ENCODE data around the gene MTHFD2L.
A peak's percentile ranks its signal among the peaks of the same experiment; 100 is the strongest.
"Not testable (repeated sequence)": the region's sequence is repeated elsewhere in the genome, so short reads cannot be mapped to it uniquely, and the experiment has no call there.

The MTHFD2L gene

DNA sequence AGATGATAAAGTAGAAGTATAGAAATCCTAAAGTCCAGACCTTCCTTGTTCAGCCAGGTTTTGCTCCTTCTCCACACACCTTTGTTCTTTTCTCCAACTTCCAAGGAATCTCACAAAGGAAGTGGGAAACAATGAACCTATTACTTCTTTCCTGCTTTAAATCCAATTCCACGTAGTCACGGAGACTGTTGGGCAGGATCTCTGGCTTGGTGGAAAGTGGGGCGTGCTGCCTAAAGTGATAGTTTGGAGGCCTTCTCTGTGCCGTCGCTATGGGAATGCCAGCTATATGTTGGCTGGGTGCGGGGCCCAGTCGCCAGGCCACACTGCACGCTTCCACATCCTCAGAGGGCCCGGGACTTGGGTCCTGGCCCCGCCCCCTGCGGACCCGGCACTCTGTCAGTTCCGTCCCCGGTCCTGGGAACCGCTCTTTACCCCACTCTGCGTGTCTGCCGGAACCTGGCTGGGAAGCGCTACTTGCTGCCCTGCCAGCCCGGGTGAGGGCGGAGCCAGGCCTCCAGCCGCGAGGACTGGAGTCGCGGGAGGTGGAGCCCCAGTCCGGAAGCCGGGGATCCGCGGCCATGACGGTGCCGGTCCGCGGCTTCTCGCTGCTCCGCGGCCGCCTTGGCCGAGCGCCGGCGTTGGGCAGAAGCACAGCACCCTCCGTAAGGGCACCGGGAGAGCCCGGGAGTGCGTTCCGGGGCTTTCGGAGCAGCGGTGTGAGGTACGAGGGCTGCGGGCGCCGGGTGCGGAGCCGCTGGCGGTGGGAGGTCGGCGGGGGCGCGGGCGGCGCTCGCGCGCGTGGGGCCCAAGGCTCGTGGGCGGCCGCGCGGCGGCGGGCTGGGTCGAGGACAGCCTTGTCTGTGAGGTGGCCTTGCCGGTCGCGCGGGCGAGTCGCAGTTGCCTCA, at the start of gene MTHFD2L:
MTHFD2L (plus strand) TSS at position 558 of the 905 bp plus-strand sequence; CDS start at position 579, 21 bp downstream.
- DNase-seq (ENCODE audit: low read depth in 2 of 2, low spot score in 1 of 2), result peak; percentile 57 to 58

- DNase-seq (ENCODE audit: low read depth in 2 of 2, low spot score in 1 of 2), result no peak
These were observed 49.3 kb upstream of the MTHFD2L start for GRCh38 chr4:74108457-74109115.

DNA sequence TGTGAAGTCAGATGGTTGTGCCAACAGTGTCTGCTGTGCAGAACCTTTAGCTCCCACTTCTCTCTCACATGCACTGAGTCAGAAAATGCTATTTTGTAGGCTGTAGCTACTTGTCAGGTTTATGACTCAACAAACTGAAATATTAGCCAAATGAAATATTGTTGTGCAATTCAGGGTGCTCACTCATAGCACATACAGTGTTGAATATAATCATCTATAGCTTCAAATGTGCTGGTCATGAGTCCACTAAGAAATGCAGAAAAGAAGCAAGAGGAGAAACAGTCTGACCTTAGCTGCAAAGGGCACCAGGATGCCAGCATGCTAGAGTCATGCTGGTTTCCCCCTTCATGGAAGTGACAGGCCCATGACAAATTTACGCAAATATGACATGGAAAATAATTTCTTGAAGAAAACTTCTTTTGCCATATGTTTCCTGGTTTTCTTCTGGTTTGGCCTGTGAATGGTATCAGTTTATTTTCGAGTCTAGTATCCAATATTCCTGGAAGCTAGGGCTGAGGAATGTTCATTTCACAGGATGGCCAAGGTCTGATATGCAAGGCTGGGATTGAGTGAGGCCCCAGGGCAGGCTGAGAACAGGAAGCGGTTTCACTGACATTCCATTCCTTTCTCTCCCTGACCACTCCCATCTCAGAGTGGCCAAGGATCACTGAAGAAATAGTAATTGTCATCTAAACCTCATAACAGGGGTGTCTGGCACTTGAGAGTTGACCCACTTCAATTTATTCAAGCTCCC, 48.6 kb upstream of the MTHFD2L start:
- DNase-seq (ENCODE audit: low read depth in 2 of 2, low spot score in 1 of 2), result no peak

DNA sequence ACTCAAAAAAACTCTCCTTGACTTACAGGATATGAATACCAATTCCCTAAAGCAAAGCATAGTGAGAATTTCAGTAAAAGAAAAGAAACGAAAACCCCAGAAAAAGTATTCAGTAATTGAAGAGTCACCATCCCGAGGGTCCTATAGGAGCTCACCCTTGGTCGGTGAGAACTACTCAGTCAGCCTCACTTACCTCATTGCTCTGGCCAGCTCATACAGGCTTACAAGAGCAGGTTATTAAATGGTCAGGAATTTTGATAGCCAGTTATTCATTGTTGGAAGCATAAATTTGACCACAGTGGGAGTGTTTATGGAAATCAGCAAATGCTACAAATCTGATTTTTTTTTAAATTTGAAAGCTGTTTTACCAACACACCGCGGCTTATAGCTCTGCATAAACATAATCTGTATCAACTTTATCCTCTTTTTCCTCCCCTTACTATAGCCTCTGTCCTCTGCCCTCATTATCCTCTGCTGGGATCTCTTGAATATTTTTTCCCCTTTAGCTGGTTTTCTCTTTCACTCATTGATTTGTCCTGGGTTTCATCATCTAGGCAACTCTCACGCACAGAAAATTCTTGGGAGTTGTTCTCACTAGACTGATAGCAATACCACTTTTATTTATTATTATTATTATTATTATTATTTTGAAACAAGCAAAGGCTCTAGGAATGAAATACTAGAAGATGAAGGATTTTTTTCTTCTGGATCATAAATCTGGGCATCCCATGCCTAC, 47.9 kb upstream of the MTHFD2L start:
- DNase-seq (ENCODE audit: low read depth in 2 of 2, low spot score in 1 of 2), result no peak

- no peak for DNase-seq (ENCODE audit: low read depth in 2 of 2, low spot score in 1 of 2)
These were observed 47.2 kb upstream of the MTHFD2L start for GRCh38 chr4:74110670-74111069.

GRCh38 chr4:74111306-74111975, 46.5 kb upstream of the MTHFD2L start:
- DNase-seq (ENCODE audit: low read depth in 2 of 2, low spot score in 1 of 2), result no peak

GRCh38 chr4:74111990-74112389, 45.9 kb upstream of the MTHFD2L start:
- DNase-seq (ENCODE audit: low read depth in 2 of 2, low spot score in 1 of 2), result no peak

- no peak for DNase-seq (ENCODE audit: low read depth in 2 of 2, low spot score in 1 of 2)
These were observed 45.4 kb upstream of the MTHFD2L start for GRCh38 chr4:74112399-74113105.

DNA sequence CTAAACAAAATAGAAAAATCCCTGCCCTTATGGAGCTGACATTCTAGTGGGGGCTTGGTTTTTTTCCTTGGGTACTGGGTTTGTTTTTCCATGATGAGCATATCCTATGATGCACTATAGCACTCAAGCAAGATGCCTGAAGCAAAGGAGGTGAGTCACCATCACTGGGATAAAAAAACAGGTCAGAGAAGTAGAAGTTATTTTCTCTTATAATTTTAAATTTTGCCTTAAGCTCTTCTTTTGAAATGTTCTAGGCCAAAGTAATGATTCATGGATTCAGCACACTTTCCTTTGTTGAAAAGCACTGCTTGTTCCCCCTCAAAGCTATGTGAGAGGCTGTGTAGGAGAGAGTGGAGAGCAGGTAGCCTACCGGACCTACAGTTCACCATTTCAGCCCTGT, 43.7 kb upstream of the MTHFD2L start:
- no peak for DNase-seq (ENCODE audit: low read depth in 2 of 2, low spot score in 1 of 2)

- DNase-seq (ENCODE audit: low read depth in 2 of 2, low spot score in 1 of 2), result no peak
These were observed 40.8 kb upstream of the MTHFD2L start for GRCh38 chr4:74117024-74117534.

GRCh38 chr4:74118600-74119338, 39.1 kb upstream of the MTHFD2L start:
- no peak for DNase-seq (ENCODE audit: low read depth in 2 of 2, low spot score in 1 of 2)

DNA sequence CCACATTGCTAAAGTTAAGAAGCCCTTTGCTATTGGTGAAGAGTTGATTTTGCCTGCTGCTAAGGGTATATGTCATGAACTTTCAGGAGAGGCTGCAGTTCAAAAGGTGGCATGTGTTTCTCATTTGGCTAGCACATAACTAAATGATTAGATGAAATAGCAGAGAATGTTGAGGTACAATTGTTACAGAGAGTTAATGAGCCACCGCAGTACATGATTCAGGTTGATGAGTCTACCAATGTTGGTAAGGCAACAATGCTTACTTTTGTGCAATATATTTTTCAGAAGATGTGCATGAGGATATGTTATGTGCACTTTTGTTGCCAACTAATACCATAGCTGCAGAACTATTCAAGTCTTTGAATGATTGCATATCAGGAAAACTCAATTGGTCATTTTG, 37.8 kb upstream of the MTHFD2L start:
- no peak for DNase-seq (ENCODE audit: low read depth in 2 of 2, low spot score in 1 of 2)

GRCh38 chr4:74121643-74122579, 36.0 kb upstream of the MTHFD2L start:
- DNase-seq (ENCODE audit: low read depth in 2 of 2, low spot score in 1 of 2), result no peak

DNA sequence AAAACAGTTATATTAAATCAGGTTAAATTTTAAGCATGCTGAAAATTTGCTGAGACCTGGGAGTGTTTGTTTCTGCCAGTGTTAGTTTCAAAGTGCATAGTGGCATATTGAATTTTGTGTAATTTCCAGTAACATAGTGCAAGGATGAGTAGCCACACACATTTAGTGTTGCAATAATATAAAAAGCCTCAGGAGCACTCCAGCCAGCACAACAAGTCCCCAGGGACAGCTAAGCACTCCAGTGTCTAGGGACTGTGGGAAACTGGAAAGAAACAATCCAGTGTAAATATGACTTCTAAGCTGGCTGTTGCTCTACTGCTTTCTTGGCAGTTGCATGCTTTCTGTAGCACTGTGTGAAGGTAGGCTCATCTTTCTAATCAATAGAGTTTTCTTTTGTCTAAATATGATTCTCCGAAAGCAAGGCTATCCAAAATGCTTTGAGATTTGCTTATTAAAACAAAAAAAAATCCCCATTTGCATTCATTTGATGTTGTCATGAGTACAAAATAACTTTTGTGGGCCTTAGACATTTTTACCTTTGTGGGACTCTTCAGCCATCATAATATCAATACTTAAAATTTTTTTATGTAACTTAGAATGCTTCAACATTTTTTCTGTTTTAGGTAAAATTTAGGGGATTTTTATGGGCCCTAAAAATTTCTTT, 34.7 kb upstream of the MTHFD2L start:
- DNase-seq (ENCODE audit: low read depth in 2 of 2, low spot score in 1 of 2), result no peak

DNA sequence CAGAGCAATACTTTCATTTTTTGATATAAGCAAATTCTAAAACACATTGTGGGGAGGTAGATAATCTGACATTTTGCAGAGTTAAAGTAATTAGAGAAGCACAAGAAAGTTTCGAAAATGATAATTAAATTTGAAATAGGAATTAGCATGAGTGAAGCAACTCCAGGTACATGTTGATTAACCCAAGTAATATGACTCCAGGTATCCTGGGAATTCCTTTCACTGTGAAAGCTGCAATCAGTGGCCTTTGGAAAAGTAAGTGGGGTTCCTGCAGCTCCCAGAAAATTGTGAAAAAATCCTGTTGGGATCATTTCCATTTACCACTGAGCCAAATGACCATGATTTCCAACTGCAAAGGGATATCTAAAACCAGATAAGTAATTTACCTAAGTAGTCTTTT, 32.9 kb upstream of the MTHFD2L start:
- no peak for DNase-seq (ENCODE audit: low read depth in 2 of 2, low spot score in 1 of 2)

DNA sequence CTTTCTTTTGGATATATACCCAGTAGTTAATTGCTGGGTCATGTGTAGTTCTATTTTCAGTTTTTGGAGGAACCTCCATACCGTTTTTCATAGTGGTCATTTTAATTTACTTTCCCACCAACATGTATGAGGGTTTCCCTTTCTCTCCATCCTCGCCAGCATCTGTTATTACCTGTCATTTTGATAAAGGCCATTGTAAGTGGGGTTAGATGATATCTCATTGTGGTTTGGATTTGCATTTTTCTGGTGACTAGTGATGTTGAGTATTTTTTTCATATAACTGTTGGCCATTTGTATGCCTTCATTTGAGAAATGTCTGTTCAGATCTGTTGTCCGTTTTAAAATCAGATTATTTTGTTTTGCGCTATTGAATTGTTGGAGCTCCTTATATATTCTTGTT, 30.2 kb upstream of the MTHFD2L start:
- no peak for DNase-seq (ENCODE audit: low read depth in 2 of 2, low spot score in 1 of 2)

GRCh38 chr4:74130843-74131242, 27.1 kb upstream of the MTHFD2L start:
- DNase-seq (ENCODE audit: low read depth in 2 of 2, low spot score in 1 of 2), result not testable (repeated sequence)
